GM23338 (cell line): Measurements from ENCODE around the gene SSTR5. TPM values are rescaled to one million over a fixed set of nuclear protein-coding genes. Genes with fewer than 3 reads are reported as not detected.

Source experiments
- ATAC-seq: fragments of 200-7000 bp; cut with Tn5 transposase; 3 replicates; pipeline ENCODE4 v1.9.1; 2020
- DNase-seq: peaks from one replicate; pipeline ENCODE4 v3.0.0-alpha.2; 2015; ENCODE audit warnings: low spot score
- H2AFZ ChIP-seq: fragments of 200-600 bp; sonication (generic); 2 replicates; pipeline ENCODE4 v1.8.0; 2016; ENCODE audit warnings: antibody characterized with exemption, mild to moderate bottlenecking, moderate library complexity
- H3F3A ChIP-seq: fragments of 200-600 bp; sonication (generic); replicated peaks from 2 replicates; pipeline ENCODE4 v1.8.0; 2017; ENCODE audit warnings: antibody characterized with exemption, mixed run types, low read depth
- H3K27ac ChIP-seq: fragments of 200-600 bp; sonication (generic); 2 replicates; pipeline ENCODE4 v1.6.1; 2016; ENCODE audit warnings: low read depth
- H3K27me3 ChIP-seq: fragments of 200-600 bp; sonication (generic); 2 replicates; pipeline ENCODE4 v1.8.0; 2016; ENCODE audit warnings: mild to moderate bottlenecking, mixed run types, moderate library complexity; ENCODE audit not compliant: insufficient read depth
- H3K36me3 ChIP-seq: fragments of 200-600 bp; sonication (generic); 2 replicates; pipeline ENCODE4 v1.8.0; 2016; ENCODE audit warnings: mild to moderate bottlenecking; ENCODE audit not compliant: insufficient read depth
- H3K4me1 ChIP-seq: fragments of 200-600 bp; sonication (generic); 2 replicates; pipeline ENCODE4 v1.8.0; 2016; ENCODE audit warnings: mild to moderate bottlenecking, moderate library complexity; ENCODE audit not compliant: insufficient read depth
- H3K4me2 ChIP-seq: fragments of 200-600 bp; sonication (generic); 2 replicates; pipeline ENCODE4 v1.7.1; 2017; ENCODE audit warnings: mixed run types
- H3K4me3 ChIP-seq: fragments of 200-600 bp; sonication (generic); 2 replicates; pipeline ENCODE4 v1.6.1; 2016; ENCODE audit warnings: mixed run types
- H3K79me2 ChIP-seq: fragments of 200-600 bp; sonication (generic); replicated peaks from 2 replicates; pipeline ENCODE4 v1.8.0; 2017; ENCODE audit warnings: mild to moderate bottlenecking; ENCODE audit not compliant: insufficient read depth
- H3K9me2 ChIP-seq: fragments of 200-600 bp; sonication (generic); 2 replicates; pipeline ENCODE4 v1.8.0; 2017; ENCODE audit not compliant: insufficient read depth
- H4K20me1 ChIP-seq: fragments of 200-600 bp; sonication (generic); replicated peaks from 2 replicates; pipeline ENCODE4 v1.8.0; 2017; ENCODE audit warnings: mild to moderate bottlenecking; ENCODE audit not compliant: insufficient read depth
- H3K27ac Mint-ChIP-seq: 2 replicates; pipeline ENCODE4 v1.8.0; 2020; ENCODE audit warnings: inconsistent platforms, mild to moderate bottlenecking, moderate library complexity, mixed read lengths
- H3K27me3 Mint-ChIP-seq: 3 replicates; pipeline ENCODE4 v1.8.0; 2022; ENCODE audit warnings: low read depth, mild to moderate bottlenecking, moderate library complexity, mixed read lengths, inconsistent platforms; ENCODE audit not compliant: insufficient read depth, poor library complexity
- H3K36me3 Mint-ChIP-seq: 3 replicates; pipeline ENCODE4 v1.8.0; 2021; ENCODE audit warnings: low read depth, mild to moderate bottlenecking, inconsistent platforms, moderate library complexity, mixed read lengths
- H3K4me1 Mint-ChIP-seq: 3 replicates; pipeline ENCODE4 v1.8.0; 2020; ENCODE audit warnings: mild to moderate bottlenecking, inconsistent platforms, mixed read lengths
- H3K4me3 Mint-ChIP-seq: 3 replicates; pipeline ENCODE4 v1.8.0; 2021; ENCODE audit warnings: moderate library complexity, mild to moderate bottlenecking, inconsistent platforms, mixed read lengths
- H3K9me3 Mint-ChIP-seq: 3 replicates; pipeline ENCODE4 v1.8.0; 2020; ENCODE audit warnings: moderate library complexity, mild to moderate bottlenecking, inconsistent platforms, mixed read lengths
- CREB1 ChIP-seq: fragments of 250-450 bp; sonication (Bioruptor Pico); IDR thresholded peaks from 2 replicates; pipeline ENCODE4 v1.5.0; 2020; ENCODE audit warnings: low read depth, mild to moderate bottlenecking, moderate library complexity
- EZH2 ChIP-seq: fragments of 200-600 bp; sonication (generic); IDR thresholded peaks from one replicate; pipeline ENCODE4 v1.8.0; 2017; ENCODE audit warnings: antibody characterized with exemption, mild to moderate bottlenecking, low read depth; ENCODE audit not compliant: unreplicated experiment
- EZH2phosphoT487 ChIP-seq: fragments of 200-600 bp; sonication (generic); IDR thresholded peaks from one replicate; pipeline ENCODE4 v1.8.1; 2018; ENCODE audit warnings: antibody characterized with exemption; ENCODE audit not compliant: unreplicated experiment
- JUNB ChIP-seq: IDR thresholded peaks from one replicate; pipeline ENCODE4 v1.6.1; 2016; ENCODE audit warnings: antibody characterized with exemption; ENCODE audit not compliant: unreplicated experiment
- POLR2AphosphoS5 ChIP-seq: IDR thresholded peaks from 2 replicates; pipeline ENCODE4 v1.6.1; 2016; ENCODE audit warnings: antibody characterized with exemption, low read depth
- STAT1 ChIP-seq: IDR thresholded peaks from one replicate; pipeline ENCODE4 v1.6.1; 2016; ENCODE audit warnings: antibody characterized with exemption; ENCODE audit not compliant: unreplicated experiment
- ZNF114 ChIP-seq: fragments of 250-450 bp; sonication (Bioruptor Pico); IDR thresholded peaks from 2 replicates; pipeline ENCODE4 v1.5.0; 2020; ENCODE audit warnings: mild to moderate bottlenecking, moderate library complexity
- ZNF331 ChIP-seq: fragments of 250-450 bp; sonication (Bioruptor Pico); IDR thresholded peaks from 2 replicates; pipeline ENCODE4 v1.5.0; 2020; ENCODE audit warnings: low read depth, mild to moderate bottlenecking, moderate library complexity
- polyA plus RNA-seq: library from polyadenylated mRNA; unstranded; fragments of >200 nt; fragmentation: Nextera tagmentation; extraction: Ambion mirVana; gene quantifications from 2 replicates; pipeline ENCODE4 v1.2.1, GENCODE V29; 2016
- total RNA-seq: library from RNA; depleted of rRNA; stranded (reverse); fragments of >200 nt; shearing (Covaris generic); gene quantifications from 2 replicates; pipeline ENCODE4 v1.2.3, GENCODE V29; 2014
- TF ChIP-seq, protein P1 (sequence below): fragments of 250-450 bp; sonication (Bioruptor Pico); IDR thresholded peaks from 2 replicates; pipeline ENCODE4 v1.5.0; 2020; ENCODE audit warnings: mild to moderate bottlenecking, moderate library complexity
- TF ChIP-seq, protein P2 (sequence below), 2 experiments: fragments of 200-600 bp in 1 of 2; sonication (generic) in 1 of 2; conservative IDR thresholded peaks; 2 replicates each; pipeline versions ENCODE4 v1.5.1 to v1.6.1; 2016 to 2017; ENCODE audit warnings: antibody characterized with exemption in 2 of 2, low read depth in 2 of 2, mild to moderate bottlenecking in 2 of 2, moderate library complexity in 1 of 2
- TF ChIP-seq, protein P3 (sequence below): IDR thresholded peaks from one replicate; pipeline ENCODE4 v1.6.1; 2018; ENCODE audit warnings: antibody characterized with exemption; ENCODE audit not compliant: unreplicated experiment

Gene SSTR5
- total and polyA plus RNA-seq, 2 experiments from 2014 or later: 0.60 to 1.0 TPM

GRCh38 chr16:1026057-1026783, 46.3 kb upstream of the SSTR5 start (continued):
- TF ChIP-seq, protein P1, sequence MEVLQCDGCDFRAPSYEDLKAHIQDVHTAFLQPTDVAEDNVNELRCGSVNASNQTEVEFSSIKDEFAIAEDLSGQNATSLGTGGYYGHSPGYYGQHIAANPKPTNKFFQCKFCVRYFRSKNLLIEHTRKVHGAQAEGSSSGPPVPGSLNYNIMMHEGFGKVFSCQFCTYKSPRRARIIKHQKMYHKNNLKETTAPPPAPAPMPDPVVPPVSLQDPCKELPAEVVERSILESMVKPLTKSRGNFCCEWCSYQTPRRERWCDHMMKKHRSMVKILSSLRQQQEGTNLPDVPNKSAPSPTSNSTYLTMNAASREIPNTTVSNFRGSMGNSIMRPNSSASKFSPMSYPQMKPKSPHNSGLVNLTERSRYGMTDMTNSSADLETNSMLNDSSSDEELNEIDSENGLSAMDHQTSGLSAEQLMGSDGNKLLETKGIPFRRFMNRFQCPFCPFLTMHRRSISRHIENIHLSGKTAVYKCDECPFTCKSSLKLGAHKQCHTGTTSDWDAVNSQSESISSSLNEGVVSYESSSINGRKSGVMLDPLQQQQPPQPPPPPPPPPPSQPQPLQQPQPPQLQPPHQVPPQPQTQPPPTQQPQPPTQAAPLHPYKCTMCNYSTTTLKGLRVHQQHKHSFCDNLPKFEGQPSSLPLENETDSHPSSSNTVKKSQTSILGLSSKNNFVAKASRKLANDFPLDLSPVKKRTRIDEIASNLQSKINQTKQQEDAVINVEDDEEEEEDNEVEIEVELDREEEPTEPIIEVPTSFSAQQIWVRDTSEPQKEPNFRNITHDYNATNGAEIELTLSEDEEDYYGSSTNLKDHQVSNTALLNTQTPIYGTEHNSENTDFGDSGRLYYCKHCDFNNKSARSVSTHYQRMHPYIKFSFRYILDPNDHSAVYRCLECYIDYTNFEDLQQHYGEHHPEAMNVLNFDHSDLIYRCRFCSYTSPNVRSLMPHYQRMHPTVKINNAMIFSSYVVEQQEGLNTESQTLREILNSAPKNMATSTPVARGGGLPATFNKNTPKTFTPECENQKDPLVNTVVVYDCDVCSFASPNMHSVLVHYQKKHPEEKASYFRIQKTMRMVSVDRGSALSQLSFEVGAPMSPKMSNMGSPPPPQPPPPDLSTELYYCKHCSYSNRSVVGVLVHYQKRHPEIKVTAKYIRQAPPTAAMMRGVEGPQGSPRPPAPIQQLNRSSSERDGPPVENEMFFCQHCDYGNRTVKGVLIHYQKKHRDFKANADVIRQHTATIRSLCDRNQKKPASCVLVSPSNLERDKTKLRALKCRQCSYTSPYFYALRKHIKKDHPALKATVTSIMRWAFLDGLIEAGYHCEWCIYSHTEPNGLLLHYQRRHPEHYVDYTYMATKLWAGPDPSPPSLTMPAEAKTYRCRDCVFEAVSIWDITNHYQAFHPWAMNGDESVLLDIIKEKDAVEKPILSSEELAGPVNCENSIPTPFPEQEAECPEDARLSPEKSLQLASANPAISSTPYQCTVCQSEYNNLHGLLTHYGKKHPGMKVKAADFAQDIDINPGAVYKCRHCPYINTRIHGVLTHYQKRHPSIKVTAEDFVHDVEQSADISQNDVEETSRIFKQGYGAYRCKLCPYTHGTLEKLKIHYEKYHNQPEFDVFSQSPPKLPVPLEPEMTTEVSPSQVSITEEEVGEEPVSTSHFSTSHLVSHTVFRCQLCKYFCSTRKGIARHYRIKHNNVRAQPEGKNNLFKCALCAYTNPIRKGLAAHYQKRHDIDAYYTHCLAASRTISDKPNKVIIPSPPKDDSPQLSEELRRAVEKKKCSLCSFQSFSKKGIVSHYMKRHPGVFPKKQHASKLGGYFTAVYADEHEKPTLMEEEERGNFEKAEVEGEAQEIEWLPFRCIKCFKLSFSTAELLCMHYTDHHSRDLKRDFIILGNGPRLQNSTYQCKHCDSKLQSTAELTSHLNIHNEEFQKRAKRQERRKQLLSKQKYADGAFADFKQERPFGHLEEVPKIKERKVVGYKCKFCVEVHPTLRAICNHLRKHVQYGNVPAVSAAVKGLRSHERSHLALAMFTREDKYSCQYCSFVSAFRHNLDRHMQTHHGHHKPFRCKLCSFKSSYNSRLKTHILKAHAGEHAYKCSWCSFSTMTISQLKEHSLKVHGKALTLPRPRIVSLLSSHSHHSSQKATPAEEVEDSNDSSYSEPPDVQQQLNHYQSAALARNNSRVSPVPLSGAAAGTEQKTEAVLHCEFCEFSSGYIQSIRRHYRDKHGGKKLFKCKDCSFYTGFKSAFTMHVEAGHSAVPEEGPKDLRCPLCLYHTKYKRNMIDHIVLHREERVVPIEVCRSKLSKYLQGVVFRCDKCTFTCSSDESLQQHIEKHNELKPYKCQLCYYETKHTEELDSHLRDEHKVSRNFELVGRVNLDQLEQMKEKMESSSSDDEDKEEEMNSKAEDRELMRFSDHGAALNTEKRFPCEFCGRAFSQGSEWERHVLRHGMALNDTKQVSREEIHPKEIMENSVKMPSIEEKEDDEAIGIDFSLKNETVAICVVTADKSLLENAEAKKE (CRISPR knock-in tag): no peak
- no peak for TF ChIP-seq EZH2
- no peak for TF ChIP-seq ZNF331 (CRISPR knock-in tag)
- TF ChIP-seq, protein P2, sequence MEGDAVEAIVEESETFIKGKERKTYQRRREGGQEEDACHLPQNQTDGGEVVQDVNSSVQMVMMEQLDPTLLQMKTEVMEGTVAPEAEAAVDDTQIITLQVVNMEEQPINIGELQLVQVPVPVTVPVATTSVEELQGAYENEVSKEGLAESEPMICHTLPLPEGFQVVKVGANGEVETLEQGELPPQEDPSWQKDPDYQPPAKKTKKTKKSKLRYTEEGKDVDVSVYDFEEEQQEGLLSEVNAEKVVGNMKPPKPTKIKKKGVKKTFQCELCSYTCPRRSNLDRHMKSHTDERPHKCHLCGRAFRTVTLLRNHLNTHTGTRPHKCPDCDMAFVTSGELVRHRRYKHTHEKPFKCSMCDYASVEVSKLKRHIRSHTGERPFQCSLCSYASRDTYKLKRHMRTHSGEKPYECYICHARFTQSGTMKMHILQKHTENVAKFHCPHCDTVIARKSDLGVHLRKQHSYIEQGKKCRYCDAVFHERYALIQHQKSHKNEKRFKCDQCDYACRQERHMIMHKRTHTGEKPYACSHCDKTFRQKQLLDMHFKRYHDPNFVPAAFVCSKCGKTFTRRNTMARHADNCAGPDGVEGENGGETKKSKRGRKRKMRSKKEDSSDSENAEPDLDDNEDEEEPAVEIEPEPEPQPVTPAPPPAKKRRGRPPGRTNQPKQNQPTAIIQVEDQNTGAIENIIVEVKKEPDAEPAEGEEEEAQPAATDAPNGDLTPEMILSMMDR (conservative IDR thresholded peaks at IDR 0.05; ENCODE audit: low read depth in 2 of 2): no peak

- H3K9me2 ChIP-seq: no peaks in the 10 kb centered on the region
- no peaks in the 10 kb centered on the region for H3K79me2 ChIP-seq
- TF ChIP-seq POLR2AphosphoS5 (no peak), CREB1 (CRISPR knock-in tag) (no peak), JUNB (no peak), ZNF114 (CRISPR knock-in tag) (no peak), EZH2phosphoT487 (no peak), STAT1 (no peak)
- TF ChIP-seq, protein P3, sequence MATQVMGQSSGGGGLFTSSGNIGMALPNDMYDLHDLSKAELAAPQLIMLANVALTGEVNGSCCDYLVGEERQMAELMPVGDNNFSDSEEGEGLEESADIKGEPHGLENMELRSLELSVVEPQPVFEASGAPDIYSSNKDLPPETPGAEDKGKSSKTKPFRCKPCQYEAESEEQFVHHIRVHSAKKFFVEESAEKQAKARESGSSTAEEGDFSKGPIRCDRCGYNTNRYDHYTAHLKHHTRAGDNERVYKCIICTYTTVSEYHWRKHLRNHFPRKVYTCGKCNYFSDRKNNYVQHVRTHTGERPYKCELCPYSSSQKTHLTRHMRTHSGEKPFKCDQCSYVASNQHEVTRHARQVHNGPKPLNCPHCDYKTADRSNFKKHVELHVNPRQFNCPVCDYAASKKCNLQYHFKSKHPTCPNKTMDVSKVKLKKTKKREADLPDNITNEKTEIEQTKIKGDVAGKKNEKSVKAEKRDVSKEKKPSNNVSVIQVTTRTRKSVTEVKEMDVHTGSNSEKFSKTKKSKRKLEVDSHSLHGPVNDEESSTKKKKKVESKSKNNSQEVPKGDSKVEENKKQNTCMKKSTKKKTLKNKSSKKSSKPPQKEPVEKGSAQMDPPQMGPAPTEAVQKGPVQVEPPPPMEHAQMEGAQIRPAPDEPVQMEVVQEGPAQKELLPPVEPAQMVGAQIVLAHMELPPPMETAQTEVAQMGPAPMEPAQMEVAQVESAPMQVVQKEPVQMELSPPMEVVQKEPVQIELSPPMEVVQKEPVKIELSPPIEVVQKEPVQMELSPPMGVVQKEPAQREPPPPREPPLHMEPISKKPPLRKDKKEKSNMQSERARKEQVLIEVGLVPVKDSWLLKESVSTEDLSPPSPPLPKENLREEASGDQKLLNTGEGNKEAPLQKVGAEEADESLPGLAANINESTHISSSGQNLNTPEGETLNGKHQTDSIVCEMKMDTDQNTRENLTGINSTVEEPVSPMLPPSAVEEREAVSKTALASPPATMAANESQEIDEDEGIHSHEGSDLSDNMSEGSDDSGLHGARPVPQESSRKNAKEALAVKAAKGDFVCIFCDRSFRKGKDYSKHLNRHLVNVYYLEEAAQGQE: no peak
These were observed 45.6 kb upstream of the SSTR5 start for GRCh38 chr16:1026784-1027500.

More at GRCh38 chr16:1026784-1027500, 45.6 kb upstream of the SSTR5 start:
- peaks cover 7% of the 10 kb centered on the region for H3K27me3 Mint-ChIP-seq
- H3K27ac Mint-ChIP-seq: peak overlapping the region; percentile 67
- DNase-seq: no peak
- H3K4me2 ChIP-seq: no peak overlapping the region
- no peaks in the 10 kb centered on the region for H4K20me1 ChIP-seq
- no peaks in the 10 kb centered on the region for H3K36me3 ChIP-seq
- no peaks in the 10 kb centered on the region for H3K27me3 ChIP-seq
- no peak overlapping the region for H2AFZ ChIP-seq
- H3K9me3 Mint-ChIP-seq: no peaks in the 10 kb centered on the region
- no peak overlapping the region for H3K27ac ChIP-seq
- H3K4me3 Mint-ChIP-seq: no peak overlapping the region
- no peaks in the 10 kb centered on the region for H3F3A ChIP-seq
- no peak for ATAC-seq
- H3K4me1 Mint-ChIP-seq: no peaks in the 10 kb centered on the region
- H3K4me3 ChIP-seq: no peak overlapping the region
- H3K4me1 ChIP-seq: no peaks in the 10 kb centered on the region
- no peaks in the 10 kb centered on the region for H3K36me3 Mint-ChIP-seq
